NCI-H2196 treated with DMSO at 0.1 percent for 48 hours (cell line): ENCODE results near the gene COL9A3.

Source experiments
- DNase-seq: peaks from one replicate; lab custom pipeline; 2025; ENCODE audit not compliant: unreplicated experiment; lab: John Stamatoyannopoulos, UW

COL9A3 gene

GRCh38 chr20:62809530-62810428 is 7.1 kb upstream of the COL9A3 start:
- DNase-seq, result no peak

GRCh38 chr20:62811320-62811719 is 5.5 kb upstream of the COL9A3 start:
- DNase-seq, result no peak

- DNase-seq, result no peak
Measured at GRCh38 chr20:62811720-62812119, 5.1 kb upstream of the COL9A3 start.

GRCh38 chr20:62812181-62812906 is 4.5 kb upstream of the COL9A3 start:
- DNase-seq, result no peak

GRCh38 chr20:62812907-62813200 is 4.0 kb upstream of the COL9A3 start:
- no peak for DNase-seq

- no peak for DNase-seq
Measured at GRCh38 chr20:62813588-62813987, 3.3 kb upstream of the COL9A3 start.

GRCh38 chr20:62814060-62814708 is 2.7 kb upstream of the COL9A3 start:
- no peak for DNase-seq

GRCh38 chr20:62814709-62815065 is 2.2 kb upstream of the COL9A3 start:
- DNase-seq, result no peak

GRCh38 chr20:62815066-62815991 is 1.5 kb upstream of the COL9A3 start:
- no peak for DNase-seq

GRCh38 chr20:62816031-62816883 is 593 bp upstream of the COL9A3 start:
- no peak for DNase-seq

GRCh38 chr20:62817975-62818591 is 1.2 kb downstream of the COL9A3 start:
- DNase-seq, result no peak

GRCh38 chr20:62818592-62819493 is 2.0 kb downstream of the COL9A3 start:
- no peak for DNase-seq

- DNase-seq, result no peak
Measured at GRCh38 chr20:62819494-62820174, 2.8 kb downstream of the COL9A3 start.

- DNase-seq, result no peak
Measured at GRCh38 chr20:62820208-62820961, 3.5 kb downstream of the COL9A3 start.

- no peak for DNase-seq
Measured at GRCh38 chr20:62820962-62821725, 4.3 kb downstream of the COL9A3 start.

- no peak for DNase-seq
Measured at GRCh38 chr20:62821726-62822210, 4.9 kb downstream of the COL9A3 start.
